GM19468 (cell line): ENCODE results near the gene RYR2.

Experiments used
- ATAC-seq: cut with Tn5 transposase; IDR thresholded peaks from one replicate; pipeline ENCODE4 v1.9.1; 2021; ENCODE audit warnings: mild to moderate bottlenecking, moderate library complexity, moderate number of reproducible peaks; ENCODE audit not compliant: unreplicated experiment; ENCODE audit errors: extremely low read depth

Gene RYR2

DNA sequence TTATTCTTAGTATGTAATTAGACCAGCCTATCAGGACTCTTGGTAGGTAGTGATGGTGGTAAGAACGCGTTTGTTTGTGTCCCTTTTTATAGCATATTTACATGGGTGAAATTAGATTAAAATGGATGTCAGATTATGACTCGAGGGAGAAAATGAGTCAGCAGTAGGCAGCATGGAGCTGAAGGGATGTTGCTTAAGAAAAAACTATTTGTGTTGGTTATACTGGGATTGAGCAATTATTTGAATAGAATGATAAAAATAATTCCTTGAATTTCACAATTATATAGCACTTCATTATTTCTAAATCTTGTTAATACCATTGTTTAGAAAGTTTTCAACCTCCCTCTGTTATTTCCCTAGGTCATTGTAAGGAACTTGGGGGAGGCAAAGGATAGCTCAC, 348.8 kb downstream of the RYR2 start:
- no peak for ATAC-seq

GRCh38 chr1:237393632-237394031, 351.6 kb downstream of the RYR2 start:
- no peak for ATAC-seq

GRCh38 chr1:237394281-237394680, 352.3 kb downstream of the RYR2 start:
- no peak for ATAC-seq

GRCh38 chr1:237396426-237396825, 354.4 kb downstream of the RYR2 start:
- ATAC-seq: no peak

- no peak for ATAC-seq
Observed at GRCh38 chr1:237398751-237399150, 356.8 kb downstream of the RYR2 start.

DNA sequence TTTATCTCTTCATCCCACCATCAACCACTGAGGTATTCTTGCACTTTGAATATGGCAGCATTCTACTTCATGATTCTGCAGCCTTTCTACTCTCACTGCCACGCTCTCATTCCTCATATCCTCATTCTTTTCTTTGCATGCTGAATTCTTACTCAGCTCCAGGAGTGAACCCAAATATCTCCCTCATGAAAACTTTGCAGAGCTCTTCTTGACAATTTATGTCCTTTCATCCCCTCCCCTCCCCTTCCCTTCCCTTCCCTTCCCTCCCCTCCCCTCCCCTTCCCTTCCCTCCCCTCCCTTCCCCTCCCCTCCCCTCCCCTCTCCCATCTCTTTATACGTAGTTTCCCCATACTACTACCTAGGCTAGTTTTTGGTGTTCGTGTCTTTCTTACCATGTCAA, 363.9 kb downstream of the RYR2 start:
- no peak for ATAC-seq

- no peak for ATAC-seq
Observed at GRCh38 chr1:237411621-237412020, 369.6 kb downstream of the RYR2 start.

GRCh38 chr1:237416924-237417655, 375.1 kb downstream of the RYR2 start:
- ATAC-seq: no peak

DNA sequence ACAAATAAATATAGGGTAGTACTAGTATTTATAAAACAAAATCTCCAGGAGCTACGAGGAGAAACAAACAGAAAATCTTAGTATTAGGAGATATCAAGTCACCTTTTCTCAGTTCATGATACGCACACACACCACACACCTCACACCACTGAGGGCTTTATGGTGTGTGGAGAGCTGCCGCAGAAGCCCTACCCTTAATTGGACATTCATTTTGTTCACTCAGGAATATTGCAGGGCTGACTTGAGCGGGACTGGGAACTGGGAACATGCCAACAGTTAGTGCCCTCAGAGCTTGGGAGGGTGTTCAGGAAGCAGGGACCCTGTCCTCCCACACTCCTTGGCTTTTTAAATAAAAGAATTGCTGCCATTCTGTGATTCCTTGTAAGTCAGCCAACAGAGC, 386.8 kb downstream of the RYR2 start:
- ATAC-seq: no peak

GRCh38 chr1:237429252-237429651, 387.3 kb downstream of the RYR2 start:
- no peak for ATAC-seq

GRCh38 chr1:237431448-237431847, 389.5 kb downstream of the RYR2 start:
- ATAC-seq: no peak

GRCh38 chr1:237440346-237440745, 398.4 kb downstream of the RYR2 start:
- no peak for ATAC-seq

DNA sequence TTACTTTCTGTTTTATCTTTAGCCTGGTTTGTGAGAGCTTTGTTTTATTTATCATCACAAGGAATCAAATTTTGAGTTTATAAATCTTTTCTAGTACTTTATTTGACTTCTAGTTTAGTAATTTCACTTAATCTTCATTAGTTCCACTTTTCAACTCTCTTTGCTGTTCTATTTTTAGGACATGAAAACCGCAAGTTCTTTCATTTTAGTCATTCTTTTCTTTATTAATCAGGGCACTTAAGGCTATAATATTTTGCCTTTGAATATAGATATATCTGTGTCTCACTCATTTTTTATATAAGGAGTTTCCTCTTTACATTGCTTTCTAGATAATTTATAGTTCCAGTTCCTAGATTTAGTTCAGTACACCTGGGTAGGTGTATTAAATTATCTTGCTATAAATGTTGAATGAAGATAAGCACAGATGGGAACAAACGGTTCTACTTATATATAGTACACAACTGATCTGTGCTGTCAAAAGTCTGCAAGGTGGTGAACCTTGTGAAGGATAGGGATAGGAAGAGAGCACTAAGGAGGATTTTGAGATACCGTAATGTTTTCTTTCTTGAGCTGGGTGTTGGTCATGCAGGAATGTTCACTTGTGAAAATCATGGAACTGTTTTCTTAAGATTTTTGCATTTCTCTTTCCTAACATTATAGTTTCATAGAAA, 402.3 kb downstream of the RYR2 start:
- ATAC-seq: no peak

GRCh38 chr1:237448042-237448441, 406.1 kb downstream of the RYR2 start:
- ATAC-seq: no peak

GRCh38 chr1:237457573-237457972, 415.6 kb downstream of the RYR2 start:
- no peak for ATAC-seq

- ATAC-seq: no peak
Observed at GRCh38 chr1:237467320-237467719, 425.3 kb downstream of the RYR2 start.

GRCh38 chr1:237470712-237471338, 428.8 kb downstream of the RYR2 start:
- ATAC-seq: no peak

GRCh38 chr1:237471377-237471776, 429.4 kb downstream of the RYR2 start:
- no peak for ATAC-seq

DNA sequence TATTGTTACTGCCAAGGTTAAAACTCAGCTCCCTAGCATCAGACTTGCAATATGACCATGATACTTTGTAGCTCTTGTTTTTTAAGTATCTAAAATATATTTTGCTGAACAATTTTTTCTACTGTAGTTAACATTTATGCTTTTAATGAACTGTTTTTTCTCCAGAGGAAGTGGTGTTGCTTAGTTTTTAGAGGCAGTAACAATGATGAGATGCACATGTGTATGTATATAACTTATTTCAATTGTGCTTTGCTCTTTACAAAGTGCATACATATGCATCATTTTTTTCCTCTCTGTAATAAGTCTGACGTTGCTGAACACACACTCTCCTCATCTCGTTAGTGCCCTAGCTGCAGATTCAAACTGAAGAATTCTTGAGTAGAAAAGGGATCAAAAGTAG, 430.0 kb downstream of the RYR2 start:
- ATAC-seq: no peak

- ATAC-seq: no peak
Observed at GRCh38 chr1:237473854-237474253, 431.9 kb downstream of the RYR2 start.

DNA sequence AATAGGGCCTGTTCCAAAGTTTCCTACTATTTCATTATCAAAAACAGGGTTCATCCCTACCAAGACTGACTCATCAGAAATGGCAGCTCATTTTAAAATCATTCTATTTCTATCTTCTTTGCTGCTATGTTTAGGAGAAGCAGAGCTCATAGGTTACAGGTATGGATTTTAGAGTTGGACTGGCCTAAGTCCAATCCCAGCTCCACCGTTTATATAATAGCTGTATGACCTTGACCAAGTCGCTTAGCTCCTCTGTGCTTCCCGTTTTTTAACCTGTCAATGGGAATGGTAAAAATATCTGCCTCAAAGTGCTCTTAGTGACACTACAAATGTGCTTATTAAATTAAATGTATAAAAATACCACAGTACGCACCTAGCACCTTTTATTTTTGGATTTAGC, 436.1 kb downstream of the RYR2 start:
- no peak for ATAC-seq
